SK-MEL-5 (cell line): ENCODE results near the gene PTK6. TPM values are rescaled to one million over a fixed set of nuclear protein-coding genes. Genes with fewer than 3 reads are reported as not detected.
"Not testable (repeated sequence)": the region's sequence is repeated elsewhere in the genome, so short reads cannot be mapped to it uniquely, and the experiment has no call there.

Source experiments
- DNase-seq: peaks from one replicate; pipeline ENCODE4 v3.0.0-alpha.2; 2016; ENCODE audit warnings: low read depth, low spot score
- in situ Hi-C: cut with HindIII; loops from 2 replicates; pipeline ENCODE4 v1.10.0; 2016; ENCODE audit warnings: low sequenced_read_pairs, high pct_unique_total_duplicates, low pct_unique_long_range_greater_than_20kb
- total RNA-seq: library from RNA; depleted of rRNA; stranded (reverse); fragments of >200 nt; shearing (Covaris generic); gene quantifications from 2 replicates; pipeline ENCODE4 v1.2.3, GENCODE V29; 2014

Gene PTK6
- total RNA-seq, 1 experiment from 2014 or later, result not detected

- in situ Hi-C loops, result no loop called here
- DNase-seq, result no peak
Observed at GRCh38 chr20:63522981-63523611, 14.1 kb downstream of the PTK6 start.

GRCh38 chr20:63522091-63522868, 14.9 kb downstream of the PTK6 start:
- in situ Hi-C loops, result no loop called here
- no peak for DNase-seq

- DNase-seq, result no peak
- in situ Hi-C loops, result no loop called here
Observed at GRCh38 chr20:63521602-63522001, 15.6 kb downstream of the PTK6 start.

- in situ Hi-C loops, result no loop called here
- peak; percentile 73 for DNase-seq
Observed at GRCh38 chr20:63520934-63521601, 16.1 kb downstream of the PTK6 start.

GRCh38 chr20:63520504-63520933, 16.7 kb downstream of the PTK6 start, which contains the start of gene PPDPF:
TSS of gene PPDPF (plus strand) at chr20:63520765. CDS start at chr20:63521309, 544 bp downstream.
- in situ Hi-C loops, result no loop called here
- peak; percentile 73 for DNase-seq

GRCh38 chr20:63519668-63520503, 17.3 kb downstream of the PTK6 start:
- in situ Hi-C loops, result no loop called here
- peak; percentile 58 for DNase-seq

- DNase-seq, result no peak
- in situ Hi-C loops, result no loop called here
Observed at GRCh38 chr20:63518946-63519667, 18.1 kb downstream of the PTK6 start.

GRCh38 chr20:63518351-63518861, 18.8 kb downstream of the PTK6 start:
- in situ Hi-C loops, result no loop called here
- DNase-seq, result no peak

- DNase-seq, result no peak
- in situ Hi-C loops, result no loop called here
Observed at GRCh38 chr20:63517376-63518309, 19.5 kb downstream of the PTK6 start.

GRCh38 chr20:63514520-63514919, 22.7 kb downstream of the PTK6 start:
- in situ Hi-C loops, result not testable (repeated sequence)
- DNase-seq, result peak; percentile 50

GRCh38 chr20:63513207-63513606, 24.0 kb downstream of the PTK6 start:
- DNase-seq, result no peak
- in situ Hi-C loops, result no loop called here

- DNase-seq, result no peak
- in situ Hi-C loops, result no loop called here
Observed at GRCh38 chr20:63509088-63509564, 28.1 kb downstream of the PTK6 start.

- no peak for DNase-seq
- in situ Hi-C loops, result no loop called here
Observed at GRCh38 chr20:63508072-63508768, 29.0 kb downstream of the PTK6 start.

GRCh38 chr20:63507083-63507743, 30.0 kb downstream of the PTK6 start:
- in situ Hi-C loops, result no loop called here
- no peak for DNase-seq

GRCh38 chr20:63505723-63506122, 31.5 kb downstream of the PTK6 start:
- DNase-seq, result no peak
- in situ Hi-C loops, result no loop called here
